HG03039 (cell line): ENCODE data around the gene KHK.
"Not testable (repeated sequence)": the region's sequence is repeated elsewhere in the genome, so short reads cannot be mapped to it uniquely, and the experiment has no call there.

ENCODE experiments used
- ATAC-seq: cut with Tn5 transposase; IDR thresholded peaks from one replicate; pipeline ENCODE4 v1.9.1; 2021; ENCODE audit warnings: mild to moderate bottlenecking, moderate library complexity; ENCODE audit not compliant: unreplicated experiment

KHK gene

DNA sequence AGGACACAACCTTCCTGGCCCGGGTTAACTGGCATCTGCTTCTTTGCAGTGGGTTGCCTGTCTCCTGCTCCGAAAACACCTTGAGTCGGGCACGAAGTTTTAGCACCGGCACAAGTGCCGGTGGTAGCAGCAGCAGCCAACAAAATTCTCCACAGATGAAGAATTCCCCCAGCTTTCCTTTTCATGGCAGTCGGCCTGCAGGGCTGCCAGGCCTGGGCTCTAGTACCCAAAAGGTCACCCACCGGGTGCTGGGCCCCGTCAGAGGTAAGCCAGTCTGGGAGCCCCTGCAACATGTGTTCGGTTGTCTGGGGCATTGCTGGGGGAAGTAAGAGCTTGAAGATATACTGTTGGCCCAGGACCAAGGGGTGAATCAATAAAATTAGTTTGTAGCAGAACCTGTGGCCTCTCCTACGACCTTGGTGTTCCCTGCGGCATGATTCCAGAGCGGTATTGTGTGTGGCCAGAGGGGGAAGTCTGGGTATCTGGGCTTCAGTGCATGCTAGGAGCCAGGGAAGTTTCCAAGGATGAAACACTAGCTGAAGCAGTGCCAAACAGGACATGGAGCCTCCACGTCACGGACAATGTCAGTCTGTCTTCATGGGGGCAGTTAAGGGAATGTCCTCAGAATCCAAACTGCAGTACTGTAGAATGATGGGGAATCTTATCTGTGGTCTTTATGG, 27.3 kb upstream of the KHK start:
- no peak for ATAC-seq

DNA sequence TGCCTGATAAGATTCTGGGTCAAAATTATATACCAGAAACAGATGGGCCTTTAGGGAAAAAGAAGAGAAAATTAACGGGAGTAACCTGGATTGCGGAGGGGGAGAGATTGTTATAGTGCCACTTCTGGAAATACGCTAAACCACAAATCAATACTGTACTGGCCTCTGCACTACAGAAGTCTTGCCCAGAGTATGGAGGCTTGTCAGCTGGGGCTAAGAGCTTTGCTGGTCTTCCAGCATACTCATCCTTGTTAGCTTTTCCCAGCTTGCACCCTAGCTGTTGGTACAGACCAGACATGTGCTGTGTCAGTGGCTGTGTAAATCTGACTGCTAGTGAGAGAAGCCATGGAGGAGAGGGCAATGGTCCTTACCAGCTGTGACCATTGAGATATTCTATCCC, 26.2 kb upstream of the KHK start:
- ATAC-seq = no peak

DNA sequence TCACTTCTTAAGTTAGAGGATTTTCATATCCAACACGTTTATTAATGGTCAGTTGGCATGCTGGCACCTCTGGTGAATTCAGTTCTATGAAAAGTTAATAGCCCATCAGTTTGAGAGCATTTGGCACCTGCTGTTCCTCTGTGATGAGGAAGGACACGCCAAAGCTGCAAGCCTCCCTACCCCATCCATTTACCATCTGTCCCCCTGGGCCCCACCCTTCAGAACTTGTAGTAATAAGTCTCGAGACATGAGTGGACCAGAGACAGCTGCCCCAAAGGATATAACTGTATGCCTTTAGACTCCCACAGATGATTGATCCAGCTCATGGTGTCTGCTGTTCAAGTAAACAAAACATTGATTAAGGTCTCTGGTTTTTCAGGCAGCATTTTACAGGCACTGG, 21.4 kb upstream of the KHK start:
- ATAC-seq = no peak

DNA sequence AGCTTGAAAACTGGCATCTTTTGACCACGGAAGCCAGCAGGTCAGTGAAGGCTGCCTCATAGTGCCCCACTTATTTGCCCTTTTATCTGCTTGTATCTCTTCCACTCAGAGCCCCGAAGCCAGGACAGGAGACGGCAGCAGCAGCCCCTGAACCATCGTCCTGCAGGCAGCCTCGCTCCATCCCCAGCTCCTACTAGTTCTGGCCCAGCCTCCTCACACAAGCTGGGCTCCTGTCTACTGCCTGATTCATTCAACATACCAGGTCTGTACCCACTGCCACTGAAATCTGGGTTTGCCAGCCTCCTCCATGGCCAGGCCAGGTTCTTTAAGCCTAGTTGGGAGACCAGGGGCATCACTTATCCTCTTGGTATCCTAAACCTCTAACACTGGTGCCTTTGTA, 19.2 kb upstream of the KHK start:
- no peak for ATAC-seq

DNA sequence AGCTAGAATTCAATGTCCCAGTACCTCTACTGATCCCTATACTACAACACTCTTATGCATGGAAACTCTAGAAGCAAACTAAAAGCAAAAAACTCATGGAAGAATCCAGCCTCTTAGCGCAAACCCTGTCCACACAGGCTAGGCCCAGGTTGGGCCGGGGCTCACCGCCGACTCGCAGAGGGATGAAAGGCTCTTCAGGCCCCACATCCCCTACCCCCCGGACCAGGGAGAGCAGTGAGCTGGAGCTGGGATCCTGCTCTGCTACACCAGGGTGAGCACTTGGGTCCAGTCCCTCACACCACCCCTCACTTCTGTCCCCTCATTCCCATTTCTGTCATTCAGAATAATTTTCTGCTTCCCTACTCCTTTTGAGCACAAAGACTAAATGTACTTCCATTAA, 17.1 kb upstream of the KHK start:
- no peak for ATAC-seq

DNA sequence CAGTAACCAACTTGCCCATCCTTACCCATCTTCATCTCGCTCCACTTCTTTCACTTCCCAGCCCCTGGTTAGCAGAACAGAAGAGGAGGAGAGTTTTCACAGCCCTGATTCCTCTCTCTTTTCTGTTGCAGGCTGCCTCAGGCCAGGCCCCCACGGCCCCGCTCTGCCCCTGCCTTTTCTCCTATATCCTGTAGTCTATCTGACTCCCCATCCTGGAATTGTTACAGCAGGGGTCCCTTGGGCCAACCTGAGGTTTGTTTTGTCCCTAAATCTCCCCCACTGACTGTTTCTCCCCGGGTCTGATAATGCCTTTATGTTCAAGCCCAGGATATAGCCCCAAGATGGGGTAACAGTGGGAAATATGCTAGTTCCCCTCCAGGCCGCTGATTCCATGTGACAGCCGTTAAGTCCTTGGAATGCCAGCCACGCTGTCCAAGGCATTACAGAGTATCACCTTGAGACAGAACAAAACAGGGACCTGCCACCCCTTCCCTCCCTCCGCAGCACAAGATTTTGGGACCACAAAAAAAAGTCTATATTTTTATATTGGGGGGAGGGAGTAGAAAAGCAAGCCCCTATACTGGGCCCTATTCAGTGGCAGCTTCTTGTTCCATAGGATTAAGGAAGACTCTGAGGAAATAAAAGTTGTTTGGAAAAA, 16.5 kb upstream of the KHK start:
- no peak for ATAC-seq

DNA sequence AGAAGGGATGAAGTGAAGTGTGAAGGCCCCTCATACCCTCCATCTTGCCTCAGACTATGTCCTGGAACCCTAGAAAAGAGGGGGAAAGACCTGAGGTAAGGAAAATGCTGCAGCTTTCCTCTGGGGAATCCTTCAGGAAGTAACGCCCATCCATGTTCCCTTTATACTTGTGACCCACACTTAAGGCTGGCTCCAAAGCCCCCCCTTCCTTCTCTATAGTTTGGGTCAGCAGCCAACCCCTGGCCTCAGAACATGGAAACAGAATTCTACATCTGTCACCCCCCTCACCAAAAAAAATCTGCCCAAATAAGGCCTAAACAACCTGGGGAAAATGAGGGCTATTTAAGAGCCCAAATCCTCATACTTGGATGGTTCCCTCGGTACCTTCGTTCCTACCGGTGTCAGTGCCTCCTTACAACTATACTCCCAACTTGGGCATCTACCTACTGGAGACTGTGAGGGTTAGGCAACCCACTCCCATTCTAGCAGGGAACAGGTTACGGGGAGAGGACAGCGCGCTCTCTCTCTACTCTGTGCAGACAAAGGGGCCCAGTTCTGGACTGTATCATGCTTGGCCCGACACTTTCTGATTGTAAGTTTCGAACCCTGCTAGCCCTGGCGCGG, 15.8 kb upstream of the KHK start:
- no peak for ATAC-seq

DNA sequence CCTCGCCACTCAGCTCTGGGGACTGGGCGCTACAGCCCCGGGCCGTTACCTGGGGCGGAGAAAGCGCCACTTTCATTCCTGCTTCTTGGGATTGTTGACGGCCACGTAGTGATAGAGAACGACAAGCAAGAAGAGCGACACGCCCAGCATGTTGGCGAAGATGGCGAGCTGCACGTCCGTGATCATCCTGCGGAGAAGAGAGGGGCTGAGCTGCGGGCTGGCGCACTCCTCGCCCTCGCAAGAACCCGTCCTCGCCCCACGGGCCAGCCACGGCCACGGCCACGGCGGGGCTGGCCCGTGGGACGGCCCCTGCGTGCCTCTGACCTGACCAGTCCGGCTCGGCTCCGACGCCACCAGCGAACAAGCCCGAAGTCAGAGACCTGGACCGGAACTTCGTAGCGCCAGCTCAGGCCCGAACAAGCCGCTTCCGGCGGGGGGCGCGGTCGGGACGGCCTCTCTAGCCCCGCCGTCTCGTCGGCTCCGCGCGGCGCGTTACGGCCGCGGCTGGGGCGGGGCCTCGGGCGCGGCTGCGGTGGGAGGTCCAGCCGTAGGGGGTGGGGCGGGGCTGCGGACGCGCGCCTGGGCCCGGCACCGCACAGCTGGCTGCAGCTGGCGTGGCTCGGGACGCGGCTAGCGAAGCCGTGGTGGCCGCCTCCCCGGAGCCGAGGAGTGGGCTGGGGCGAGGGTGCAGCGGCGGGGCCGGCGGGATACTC, 15.1 kb upstream of the KHK start, which contains the start of gene OST4:
Gene OST4, minus strand, starts transcription at position 378 of the 713 bp plus-strand sequence.
- peak; percentile 75 for ATAC-seq

DNA sequence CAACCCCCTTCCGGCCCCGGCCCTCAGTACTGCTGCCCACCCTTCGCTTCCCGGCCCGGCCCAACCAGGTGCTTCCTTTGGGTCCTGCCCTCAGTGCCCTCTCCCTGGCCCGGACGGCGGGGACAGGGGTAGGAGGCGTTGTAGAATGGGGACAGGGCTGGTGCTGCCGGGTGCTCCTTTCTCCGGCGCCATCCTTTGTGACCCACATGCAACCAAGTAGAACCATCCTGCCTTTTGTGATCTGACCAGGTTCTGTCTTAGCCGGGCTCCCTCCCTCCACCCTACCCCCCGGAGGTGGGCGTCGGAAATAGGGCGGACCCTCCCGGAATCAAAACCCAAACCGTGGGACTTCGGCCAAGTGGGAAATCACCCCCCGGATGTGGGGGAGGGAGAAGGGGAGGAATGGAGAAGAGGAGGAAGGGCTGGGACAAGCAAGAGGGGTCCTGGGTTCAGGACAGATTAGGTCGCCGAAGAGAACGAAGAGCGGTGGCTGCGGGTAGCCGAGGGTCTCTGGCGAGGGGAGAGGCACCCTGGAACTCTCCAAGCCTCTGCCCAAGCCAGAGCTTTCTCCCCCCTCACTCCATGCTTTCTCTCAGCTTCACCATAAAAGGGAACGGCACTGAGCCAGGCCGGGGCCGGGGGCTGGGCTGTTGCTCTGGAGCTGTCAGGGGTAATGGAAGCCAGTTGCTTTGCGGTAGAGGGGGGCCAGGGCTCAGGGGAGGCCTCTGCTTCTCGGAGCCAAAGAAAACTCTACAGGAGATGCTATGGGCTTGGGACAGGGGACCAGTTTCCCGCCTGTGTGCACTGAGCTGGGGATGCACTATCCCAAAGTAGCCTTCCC, 14.4 kb upstream of the KHK start:
- ATAC-seq = peak; percentile 23

DNA sequence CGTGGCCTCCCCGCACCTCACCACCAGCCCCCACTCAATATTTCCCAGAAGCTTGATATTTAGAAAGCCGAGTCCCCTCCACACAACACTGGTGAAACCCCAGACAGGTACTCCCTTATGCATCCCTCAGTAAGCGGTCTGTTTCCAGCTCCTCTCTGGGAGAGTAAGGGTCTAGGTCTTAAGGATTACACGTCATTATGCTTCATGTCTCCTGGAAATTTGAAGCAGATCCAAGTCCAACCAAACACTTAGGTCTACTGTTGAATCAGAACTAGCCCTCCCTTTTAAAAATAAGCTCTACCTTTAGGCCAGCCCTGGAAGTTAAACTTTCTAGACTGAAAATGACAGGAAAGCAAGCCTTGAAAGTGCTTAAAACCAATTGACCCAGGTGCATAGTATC, 13.7 kb upstream of the KHK start:
- ATAC-seq = no peak

DNA sequence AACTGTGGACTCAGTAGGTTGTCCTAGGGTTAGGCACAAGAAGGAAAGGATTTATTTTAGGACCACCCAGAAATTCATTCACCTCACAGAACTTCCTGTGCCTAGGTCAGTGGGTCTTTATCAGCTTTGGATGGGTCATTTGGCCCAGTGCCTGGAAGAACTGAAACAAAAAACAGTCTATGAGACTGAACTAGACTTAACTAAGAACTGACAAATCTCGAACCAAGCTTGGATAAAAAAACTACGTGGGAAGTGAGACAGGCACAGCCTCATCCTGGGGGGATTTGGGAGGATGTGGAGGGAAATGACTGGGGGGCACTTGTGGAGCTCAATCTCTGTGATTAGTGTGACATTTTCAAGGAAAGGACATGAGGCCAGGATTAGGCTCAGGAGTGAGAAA, 12.8 kb upstream of the KHK start:
- no peak for ATAC-seq

DNA sequence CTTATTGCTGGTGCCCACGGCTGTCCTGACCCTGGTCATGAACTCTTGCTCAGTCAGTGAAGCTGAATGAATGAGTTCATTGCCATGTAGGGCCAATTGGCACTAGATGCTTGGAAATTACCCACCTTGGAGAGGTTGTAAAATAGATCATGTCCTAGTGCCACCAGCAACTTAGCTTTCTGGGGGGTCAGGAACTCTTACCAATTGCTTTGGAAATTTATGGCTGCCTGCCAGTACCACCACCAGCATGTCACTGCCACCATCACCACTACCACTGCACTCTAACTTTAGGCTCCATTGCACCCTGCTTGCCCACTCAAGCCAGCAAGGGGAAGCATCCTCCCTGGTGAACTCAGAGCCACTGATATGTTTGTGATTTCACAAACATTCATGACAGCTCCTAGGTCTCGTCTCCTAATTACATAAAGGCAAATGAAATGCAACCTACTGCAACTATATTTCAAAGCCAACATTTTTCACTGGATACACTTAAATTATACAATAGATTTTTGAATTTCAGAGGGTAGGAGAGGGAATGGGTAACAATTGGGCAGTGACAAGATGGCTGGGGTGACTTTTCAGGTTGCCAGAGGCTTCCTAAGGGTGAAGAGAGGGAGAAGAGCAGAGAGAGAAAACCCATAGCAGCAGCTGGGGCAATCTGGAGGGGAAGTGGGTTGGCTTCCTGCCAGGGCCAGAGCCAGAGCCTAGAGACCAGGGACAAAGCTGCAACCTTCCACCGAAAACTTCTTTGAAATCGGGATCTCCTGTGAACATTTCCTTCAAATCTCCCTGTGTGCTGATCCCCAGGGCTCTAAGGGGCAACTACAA, 11.6 kb upstream of the KHK start:
- ATAC-seq = no peak

DNA sequence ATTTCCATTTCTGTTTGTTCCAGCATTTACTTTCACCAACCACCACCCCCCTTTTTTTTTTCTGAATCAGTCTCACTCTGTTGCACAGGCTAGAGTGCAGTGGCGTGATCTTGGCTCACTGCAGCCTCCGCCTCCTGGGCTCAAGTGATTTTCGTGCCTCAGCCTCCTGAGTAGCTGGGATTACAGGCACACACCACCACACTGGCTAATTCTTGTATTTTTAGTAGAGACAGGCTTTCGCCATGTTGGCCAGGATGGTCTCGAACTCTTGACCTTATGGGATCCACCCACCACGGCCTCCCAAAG, 11.1 kb upstream of the KHK start:
- ATAC-seq = not testable (repeated sequence)

DNA sequence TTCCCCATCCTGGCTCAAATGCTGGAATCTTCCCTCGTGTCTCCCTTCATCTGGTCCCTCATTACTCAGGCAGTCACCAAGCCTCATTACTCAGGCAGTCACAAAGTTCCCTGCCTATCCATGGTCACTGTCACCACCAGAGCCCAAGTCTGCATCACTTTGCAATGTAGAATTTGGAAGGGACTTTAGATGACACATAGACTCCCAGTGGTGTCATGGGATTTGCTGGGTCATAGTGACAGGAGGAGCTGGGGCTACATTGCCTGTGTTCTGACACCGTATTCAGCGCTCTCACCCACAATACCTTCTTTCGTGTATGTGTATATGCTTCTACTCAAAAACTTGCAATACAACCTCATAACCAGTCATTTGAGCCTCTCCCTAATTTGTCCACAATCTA, 10.2 kb upstream of the KHK start:
- ATAC-seq = no peak

DNA sequence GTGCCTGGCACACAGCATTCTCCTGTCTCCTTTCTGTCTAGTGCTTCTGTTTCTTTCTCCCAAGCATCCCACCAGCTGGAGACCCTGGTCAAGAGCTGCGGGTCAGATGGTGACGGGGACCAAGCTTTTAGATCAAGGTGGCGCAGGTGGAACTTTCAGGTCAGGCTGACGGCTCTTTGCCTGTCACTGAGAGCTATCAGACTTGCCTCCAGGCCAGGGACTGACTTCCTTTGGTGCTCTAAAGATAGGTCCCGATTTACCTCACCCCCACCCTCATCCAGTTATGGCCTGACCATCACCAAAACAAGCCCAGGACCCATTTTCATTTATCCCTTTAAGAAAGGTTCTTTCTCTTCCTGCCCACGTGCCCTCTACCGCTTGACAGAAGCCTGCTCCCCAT, 9.3 kb upstream of the KHK start:
- ATAC-seq = no peak

DNA sequence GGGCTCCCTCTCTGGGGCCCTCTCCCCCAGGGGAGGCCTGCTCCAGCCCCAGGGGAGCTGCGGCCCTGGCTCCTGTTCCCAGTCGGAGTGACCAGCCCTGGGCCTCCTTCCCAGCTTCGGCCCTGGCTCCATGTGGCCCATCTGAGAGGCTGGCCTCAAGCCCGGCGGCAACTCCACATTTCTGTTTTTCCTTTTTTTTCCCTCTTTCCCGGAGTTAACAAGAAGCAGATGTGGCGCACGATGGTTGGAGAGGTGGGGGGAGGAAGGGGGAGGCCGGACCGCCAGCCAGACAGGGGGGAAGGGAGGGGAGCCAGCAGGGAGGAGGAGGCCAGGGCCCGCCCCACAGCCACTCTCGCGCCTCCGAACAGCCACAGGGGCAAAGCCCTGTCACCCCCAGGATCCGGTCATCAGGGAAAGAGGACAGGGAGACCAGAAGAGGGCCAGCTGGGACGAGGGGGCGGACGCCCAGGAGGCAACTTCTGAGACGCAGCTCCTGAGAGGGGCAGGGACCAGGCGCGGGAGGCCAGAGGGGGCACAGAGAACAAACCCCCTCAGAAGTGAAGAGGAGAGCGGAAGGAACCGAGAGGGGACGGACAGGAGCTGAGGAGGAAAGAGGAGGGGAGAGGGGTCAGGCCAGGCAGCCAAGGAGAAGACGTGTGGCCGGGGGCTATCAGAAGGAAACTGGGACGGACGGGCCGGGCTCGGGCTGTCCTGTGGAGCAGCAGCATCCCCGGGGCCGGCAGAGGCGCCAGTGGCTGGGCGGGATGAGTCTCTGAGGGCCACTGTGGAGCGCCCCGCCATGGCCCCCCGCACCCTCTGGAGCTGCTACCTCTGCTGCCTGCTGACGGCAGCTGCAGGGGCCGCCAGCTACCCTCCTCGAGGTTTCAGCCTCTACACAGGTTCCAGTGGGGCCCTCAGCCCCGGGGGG, 8.0 kb upstream of the KHK start, which contains the start of gene EMILIN1:
Gene EMILIN1, plus strand, starts transcription at position 349 of the 928 bp plus-strand sequence. Its CDS starts 451 bp downstream, at position 800.
- no peak for ATAC-seq

DNA sequence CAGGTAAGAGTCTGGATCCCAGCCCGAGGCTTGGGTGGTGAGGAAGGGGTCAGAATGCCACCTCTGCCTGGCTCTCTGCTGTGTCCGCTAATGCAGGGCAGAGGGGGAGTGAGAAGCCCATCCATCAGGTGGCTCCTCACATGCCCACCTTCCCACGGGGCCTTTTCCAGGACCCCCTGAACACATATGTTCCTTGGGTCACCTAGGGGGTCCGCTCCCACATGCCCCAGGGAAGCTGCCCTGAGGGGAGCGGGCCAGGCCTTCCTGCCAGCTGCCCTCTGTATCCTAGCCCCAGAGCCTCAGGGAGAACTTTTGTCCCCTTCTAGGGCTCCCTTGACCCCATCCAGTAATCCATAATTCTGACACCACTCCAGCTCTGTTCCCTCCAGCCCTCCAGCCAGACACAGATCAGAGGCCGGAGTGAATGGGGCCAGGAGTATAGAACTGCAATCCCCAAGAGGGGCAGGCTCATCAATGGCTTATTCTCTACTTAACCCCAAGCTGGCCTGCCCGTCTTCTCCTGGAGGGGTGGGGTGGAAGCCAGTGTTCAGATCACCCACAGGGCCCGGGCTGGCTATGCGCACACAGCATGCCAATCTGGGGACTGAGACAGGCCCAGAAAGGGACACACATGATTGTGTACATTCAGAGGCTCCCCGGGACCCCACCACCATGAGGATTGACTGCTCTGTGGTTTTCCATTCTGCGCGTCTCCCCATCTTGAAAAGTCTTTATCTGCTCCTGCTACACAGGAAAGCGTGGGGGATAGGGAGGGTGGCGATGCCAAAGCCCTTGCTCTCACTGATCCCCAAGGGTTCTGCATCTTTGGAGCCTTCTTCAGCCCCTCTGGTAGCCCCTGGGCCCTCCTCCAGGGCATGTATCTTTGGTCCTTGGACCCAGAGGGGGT, 7.1 kb upstream of the KHK start:
- ATAC-seq = no peak

DNA sequence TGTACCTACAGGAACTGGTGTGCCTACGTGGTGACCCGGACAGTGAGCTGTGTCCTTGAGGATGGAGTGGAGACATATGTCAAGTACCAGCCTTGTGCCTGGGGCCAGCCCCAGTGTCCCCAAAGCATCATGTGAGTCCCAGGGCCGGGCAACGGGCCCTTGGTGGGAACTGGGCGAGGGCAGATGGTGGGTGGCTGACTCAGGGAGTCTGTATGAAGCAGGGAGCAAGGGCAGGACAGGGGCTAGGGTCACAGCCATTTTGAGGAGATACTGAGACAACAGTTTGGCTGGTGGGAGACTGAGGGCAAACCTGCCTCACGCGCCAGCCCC, 6.5 kb upstream of the KHK start:
- no peak for ATAC-seq
